Mucosa of descending colon (tissue), 3 donors: ENCODE data around the gene PTPRN2. TPM values are rescaled to one million over a fixed set of nuclear protein-coding genes. Genes with fewer than 3 reads are reported as not detected.

Source experiments
- ATAC-seq: fragments of 200-7000 bp; cut with Tn5 transposase; one replicate; pipeline ENCODE4 v1.9.1; 2020; ENCODE audit warnings: mild to moderate bottlenecking, moderate library complexity
- DNase-seq, 3 donors: peaks; one replicate each; pipeline ENCODE4 v3.0.0-alpha.2; 2020
- H3K36me3 ChIP-seq: fragments of 200-600 bp; one replicate; pipeline ENCODE4 v1.8.0; 2021; ENCODE audit warnings: low read depth, mild to moderate bottlenecking
- H3K4me1 ChIP-seq: fragments of 200-600 bp; one replicate; pipeline ENCODE4 v1.8.0; 2021; ENCODE audit warnings: low read depth, mild to moderate bottlenecking
- H3K4me3 ChIP-seq: fragments of 200-600 bp; one replicate; pipeline ENCODE4 v1.8.0; 2021; ENCODE audit warnings: mild to moderate bottlenecking
- H3K9me3 ChIP-seq: fragments of 200-600 bp; one replicate; pipeline ENCODE4 v1.8.0; 2021; ENCODE audit warnings: mild to moderate bottlenecking
- intact Hi-C, 2 donors: fragments of 100-400 bp; cut with DNase I in 1 of 2; cut with micrococcal nuclease in 1 of 2; formaldehyde crosslinking; loops; one replicate each; pipeline versions ENCODE4 v1.11.0 to v1.11.1; 2022; cut with DNase I, micrococcal nuclease
- total RNA-seq, 3 donors: library from RNA; stranded (reverse); fragmentation: NEBNext Ultra II Directional in 2 of 3; extraction: Animal tissue kit (Norgen Biotek cat#: 25700) in 2 of 3; gene quantifications; one replicate each; pipeline versions ENCODE4 v1.2.1 to v1.2.4, GENCODE V29; 2021 to 2023
- TF ChIP-seq, protein P1 (sequence below): fragments of 200-600 bp; IDR thresholded peaks from one replicate; pipeline ENCODE4 v1.8.0; 2022; ENCODE audit warnings: antibody characterized with exemption, mild to moderate bottlenecking
- donor health status: DM: no; HTN: no; CAD: no; lungs with moderate emphysema.
- donor health status: DM: no; HTN: no; CAD: no.
- donor health status: DM: no; HTN: yes; CAD: no.

PTPRN2 gene
- total RNA-seq, 3 donors from 2014 or later = 12.5 to 28.0 (median 26.2) TPM

DNA sequence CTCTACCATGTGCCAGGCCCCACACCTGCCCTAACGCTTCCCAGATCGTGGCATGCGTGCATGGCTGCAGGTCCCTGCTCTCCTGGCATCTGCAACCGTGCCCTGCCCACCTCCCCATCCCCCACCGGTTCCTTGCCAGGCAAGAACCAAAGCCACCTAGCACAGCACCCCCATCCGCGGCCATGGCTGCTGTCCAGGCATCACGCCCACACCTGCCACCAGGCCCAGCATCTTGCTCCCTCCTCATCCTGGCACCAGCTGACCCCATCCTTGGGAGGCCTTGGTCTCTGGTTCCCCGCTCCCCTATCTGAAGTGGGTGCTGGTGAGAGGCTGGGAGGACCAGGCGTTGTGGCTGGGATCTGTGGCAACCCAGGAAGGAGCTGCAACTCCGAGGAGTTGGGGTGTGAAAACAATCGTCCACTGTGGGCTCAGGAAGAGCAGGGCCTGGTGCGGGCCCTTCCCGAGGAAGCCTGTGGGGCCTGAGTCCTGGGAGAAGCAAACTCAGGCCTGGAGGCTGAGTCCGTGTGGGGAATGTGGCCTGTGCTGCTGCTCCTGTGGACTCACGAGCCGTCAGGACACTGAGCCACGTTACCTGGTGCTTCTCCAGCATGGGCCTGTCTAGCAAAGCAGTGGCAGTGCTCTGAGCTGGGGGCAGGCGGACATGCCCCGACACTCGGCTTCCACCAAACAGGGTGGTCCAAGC, 833.8 kb downstream of the PTPRN2 start:
- ATAC-seq (no peak), DNase-seq (no peak)
- no peak overlapping the region for H3K4me3 ChIP-seq
- H3K36me3 ChIP-seq = no peaks in the 10 kb centered on the region
- intact Hi-C loops = no loop called here
- H3K4me1 ChIP-seq = no peaks in the 10 kb centered on the region
- no peaks in the 10 kb centered on the region for H3K9me3 ChIP-seq
- TF ChIP-seq, protein P1, sequence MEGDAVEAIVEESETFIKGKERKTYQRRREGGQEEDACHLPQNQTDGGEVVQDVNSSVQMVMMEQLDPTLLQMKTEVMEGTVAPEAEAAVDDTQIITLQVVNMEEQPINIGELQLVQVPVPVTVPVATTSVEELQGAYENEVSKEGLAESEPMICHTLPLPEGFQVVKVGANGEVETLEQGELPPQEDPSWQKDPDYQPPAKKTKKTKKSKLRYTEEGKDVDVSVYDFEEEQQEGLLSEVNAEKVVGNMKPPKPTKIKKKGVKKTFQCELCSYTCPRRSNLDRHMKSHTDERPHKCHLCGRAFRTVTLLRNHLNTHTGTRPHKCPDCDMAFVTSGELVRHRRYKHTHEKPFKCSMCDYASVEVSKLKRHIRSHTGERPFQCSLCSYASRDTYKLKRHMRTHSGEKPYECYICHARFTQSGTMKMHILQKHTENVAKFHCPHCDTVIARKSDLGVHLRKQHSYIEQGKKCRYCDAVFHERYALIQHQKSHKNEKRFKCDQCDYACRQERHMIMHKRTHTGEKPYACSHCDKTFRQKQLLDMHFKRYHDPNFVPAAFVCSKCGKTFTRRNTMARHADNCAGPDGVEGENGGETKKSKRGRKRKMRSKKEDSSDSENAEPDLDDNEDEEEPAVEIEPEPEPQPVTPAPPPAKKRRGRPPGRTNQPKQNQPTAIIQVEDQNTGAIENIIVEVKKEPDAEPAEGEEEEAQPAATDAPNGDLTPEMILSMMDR = no peak

DNA sequence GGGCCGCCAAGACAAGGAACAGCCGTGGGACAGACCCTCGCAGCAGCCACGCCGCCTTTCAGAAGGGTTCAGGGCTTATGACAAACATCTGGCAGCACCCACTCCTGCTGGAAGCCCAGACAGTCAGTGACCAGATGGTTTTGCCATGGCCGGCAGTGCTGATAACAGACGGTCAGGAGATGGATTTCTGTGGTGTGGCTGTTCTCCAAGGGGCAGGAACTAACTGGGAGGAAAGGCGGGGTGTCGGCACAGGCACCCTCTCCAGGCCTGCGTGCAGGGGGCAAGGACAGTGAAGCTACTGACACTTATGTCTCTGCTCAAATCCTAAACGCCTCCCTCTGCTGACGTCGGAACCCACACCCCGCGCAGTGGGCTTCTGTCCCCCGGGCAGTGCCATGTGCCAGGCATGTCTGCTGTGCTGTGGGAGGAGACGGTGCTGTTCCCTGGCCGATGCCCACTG, 834.8 kb downstream of the PTPRN2 start:
- no peaks in the 10 kb centered on the region for H3K9me3 ChIP-seq
- H3K4me3 ChIP-seq = no peak overlapping the region
- TF ChIP-seq, protein P1 = no peak
- no peak for DNase-seq
- intact Hi-C loops = no loop called here
- no peak for ATAC-seq
- no peaks in the 10 kb centered on the region for H3K4me1 ChIP-seq
- H3K36me3 ChIP-seq = no peaks in the 10 kb centered on the region

DNA sequence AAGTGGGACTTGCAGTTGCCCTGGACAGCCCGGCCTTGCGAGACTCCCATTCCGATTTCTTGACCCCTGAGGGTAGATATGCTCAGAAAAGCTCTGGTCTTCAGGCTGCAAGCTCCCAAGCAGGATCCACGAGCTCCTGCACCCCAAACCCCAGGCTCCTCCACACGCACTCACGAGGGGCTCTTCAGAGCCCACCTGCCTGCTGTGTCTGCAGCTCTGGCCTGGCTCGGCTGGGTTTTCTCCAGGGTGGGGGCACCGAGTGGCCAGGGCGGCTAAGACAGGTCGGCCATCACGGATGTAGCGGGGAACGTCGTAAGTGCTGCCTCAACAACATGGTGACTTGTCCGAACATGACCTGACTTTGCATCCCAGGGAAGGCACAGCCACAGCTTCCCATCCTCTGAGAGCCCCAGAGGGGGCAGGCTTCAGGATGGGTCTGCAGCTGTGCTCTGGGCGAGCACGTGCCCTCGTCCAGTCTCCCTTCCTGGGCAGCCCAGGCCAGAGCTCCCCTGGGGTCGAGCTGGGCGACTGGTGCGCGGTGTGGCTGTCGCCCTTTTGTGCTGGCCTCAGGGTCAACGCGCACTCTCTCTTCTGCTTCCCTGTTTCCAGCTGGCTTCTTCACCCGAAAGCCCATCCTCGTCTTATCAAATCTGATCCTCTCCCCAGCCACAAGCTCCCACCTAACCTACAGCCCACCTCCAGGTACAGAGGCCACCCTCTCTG, 835.5 kb downstream of the PTPRN2 start:
- Histone ChIP-seq H3K9me3 (no peaks in the 10 kb centered on the region), H3K36me3 (no peaks in the 10 kb centered on the region), H3K4me1 (no peaks in the 10 kb centered on the region), H3K4me3 (no peak overlapping the region)
- ATAC-seq (no peak), DNase-seq (no peak)
- TF ChIP-seq, protein P1 = no peak
- intact Hi-C loops = no loop called here

DNA sequence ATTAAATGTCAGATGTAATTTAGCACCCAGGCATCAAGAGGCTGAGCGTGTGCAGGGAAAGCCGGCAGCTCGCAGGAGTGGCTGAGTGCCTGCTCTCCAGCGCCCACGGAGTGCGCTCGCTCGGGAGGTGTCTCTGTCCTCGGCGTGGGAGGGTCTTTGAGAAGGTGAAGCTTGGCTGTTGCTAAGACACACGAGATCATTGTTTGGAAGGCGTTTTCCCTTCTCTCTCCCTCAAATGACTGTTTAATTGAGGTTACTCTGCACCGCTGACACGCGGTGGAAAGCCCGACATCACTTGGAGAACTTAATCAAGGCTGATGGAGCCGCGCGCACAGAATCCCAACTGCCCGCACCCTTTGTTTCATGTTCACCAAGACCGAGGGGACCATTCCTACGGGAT, 836.2 kb downstream of the PTPRN2 start:
- TF ChIP-seq, protein P1 = no peak
- Histone ChIP-seq H3K36me3 (no peaks in the 10 kb centered on the region), H3K9me3 (no peaks in the 10 kb centered on the region), H3K4me3 (no peak overlapping the region), H3K4me1 (no peaks in the 10 kb centered on the region)
- intact Hi-C loops = no loop called here
- no peak for ATAC-seq
- DNase-seq = no peak

DNA sequence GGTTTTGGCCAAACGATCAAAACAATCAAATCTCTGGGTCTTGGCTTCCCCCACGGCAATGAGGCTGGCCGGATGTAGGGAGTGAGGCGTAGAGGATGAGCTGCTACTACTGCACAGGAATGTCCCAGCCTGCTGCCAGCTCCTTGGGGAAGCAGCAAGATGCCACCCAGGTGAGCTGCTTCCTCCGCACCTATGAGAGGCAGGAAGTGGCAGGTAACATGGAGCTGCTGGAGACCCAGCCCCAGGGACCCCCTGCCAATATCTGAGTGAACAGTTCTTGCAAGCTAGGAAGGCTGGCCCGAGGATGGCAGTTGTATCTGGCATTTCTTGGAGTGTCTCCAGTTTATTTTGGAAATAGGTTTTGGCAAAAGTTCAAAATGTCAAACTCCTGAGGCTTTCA, 837.3 kb downstream of the PTPRN2 start:
- H3K36me3 ChIP-seq = no peaks in the 10 kb centered on the region
- no peak for ATAC-seq
- H3K4me3 ChIP-seq = no peak overlapping the region
- intact Hi-C loops = no loop called here
- no peaks in the 10 kb centered on the region for H3K4me1 ChIP-seq
- H3K9me3 ChIP-seq = no peaks in the 10 kb centered on the region
- TF ChIP-seq, protein P1 = no peak
- no peak for DNase-seq
